Mesothelial cell of epicardium (in vitro differentiated cells): Measurements from ENCODE around the gene EYA3. TPM values are rescaled to one million over a fixed set of nuclear protein-coding genes. Genes with fewer than 3 reads are reported as not detected.

Experiments used
- DNase-seq, 2 experiments: peaks; one replicate each; pipeline ENCODE4 v3.0.0; 2021; ENCODE audit warnings: low spot score in 2 of 2; ENCODE audit not compliant: unreplicated experiment in 2 of 2
- H3K27ac Mint-ChIP-seq: 2 replicates; pipeline ENCODE4 v1.8.0; 2021; ENCODE audit warnings: mixed read lengths
- H3K27me3 Mint-ChIP-seq: 2 replicates; pipeline ENCODE4 v1.8.0; 2021; ENCODE audit warnings: low read depth, mixed read lengths
- H3K36me3 Mint-ChIP-seq: 2 replicates; pipeline ENCODE4 v1.8.0; 2021; ENCODE audit warnings: mixed read lengths
- H3K4me1 Mint-ChIP-seq: 2 replicates; pipeline ENCODE4 v1.8.0; 2021; ENCODE audit warnings: mixed read lengths
- H3K4me3 Mint-ChIP-seq: 2 replicates; pipeline ENCODE4 v1.8.0; 2021; ENCODE audit warnings: mild to moderate bottlenecking, moderate library complexity, mixed read lengths
- H3K9me3 Mint-ChIP-seq: 2 replicates; pipeline ENCODE4 v1.8.0; 2021; ENCODE audit warnings: mixed read lengths
- CTCF ChIP-seq: fragments of 200-600 bp; sonication (generic); IDR thresholded peaks from one replicate; pipeline ENCODE4 v1.5.0; 2021; ENCODE audit warnings: antibody characterized with exemption; ENCODE audit not compliant: unreplicated experiment
- total RNA-seq: library from RNA; stranded (reverse); gene quantifications from 3 replicates; pipeline ENCODE4 v1.2.1, GENCODE V29; 2021

The EYA3 gene
- total RNA-seq, 1 donor from 2014 or later, result 29.3 TPM

DNA sequence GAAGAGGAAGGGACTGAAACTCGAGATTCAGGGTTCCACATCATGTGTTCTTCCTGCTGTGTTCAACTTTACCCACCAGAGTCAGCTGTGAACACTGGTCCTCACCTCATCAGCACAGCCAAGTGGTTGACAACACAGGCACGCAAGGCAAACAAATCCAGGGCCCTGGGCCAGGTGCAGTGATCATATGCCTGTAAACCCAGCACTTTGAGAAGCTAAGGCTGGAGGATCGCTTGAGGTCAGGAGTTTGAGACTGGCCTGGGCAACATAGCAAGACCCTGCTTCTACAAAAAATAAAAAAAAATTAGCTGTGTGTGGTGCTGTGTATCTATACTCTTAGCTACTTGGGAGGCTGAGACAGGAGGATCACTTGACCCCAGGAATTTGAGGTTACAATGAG, 137.0 kb downstream of the EYA3 start:
- no peak for TF ChIP-seq CTCF
- H3K4me3 Mint-ChIP-seq, result no peak overlapping the region
- H3K27ac Mint-ChIP-seq, result no peak overlapping the region
- no peak for DNase-seq
- no peaks in the 10 kb centered on the region for H3K27me3 Mint-ChIP-seq
- no peaks in the 10 kb centered on the region for H3K9me3 Mint-ChIP-seq
- no peaks in the 10 kb centered on the region for H3K4me1 Mint-ChIP-seq
- no peaks in the 10 kb centered on the region for H3K36me3 Mint-ChIP-seq

GRCh38 chr1:27949027-27949426, 139.4 kb downstream of the EYA3 start:
- Mint-ChIP-seq H3K27ac (no peak overlapping the region), H3K4me1 (no peaks in the 10 kb centered on the region), H3K9me3 (no peaks in the 10 kb centered on the region), H3K27me3 (no peaks in the 10 kb centered on the region), H3K36me3 (no peaks in the 10 kb centered on the region), H3K4me3 (no peak overlapping the region)
- DNase-seq, result no peak
- no peak for TF ChIP-seq CTCF

GRCh38 chr1:27945020-27945419, 143.4 kb downstream of the EYA3 start:
- no peak for TF ChIP-seq CTCF
- DNase-seq, result no peak
- Mint-ChIP-seq H3K27ac (no peak overlapping the region), H3K36me3 (no peaks in the 10 kb centered on the region), H3K27me3 (no peaks in the 10 kb centered on the region), H3K9me3 (no peaks in the 10 kb centered on the region), H3K4me3 (no peak overlapping the region), H3K4me1 (no peaks in the 10 kb centered on the region)

DNA sequence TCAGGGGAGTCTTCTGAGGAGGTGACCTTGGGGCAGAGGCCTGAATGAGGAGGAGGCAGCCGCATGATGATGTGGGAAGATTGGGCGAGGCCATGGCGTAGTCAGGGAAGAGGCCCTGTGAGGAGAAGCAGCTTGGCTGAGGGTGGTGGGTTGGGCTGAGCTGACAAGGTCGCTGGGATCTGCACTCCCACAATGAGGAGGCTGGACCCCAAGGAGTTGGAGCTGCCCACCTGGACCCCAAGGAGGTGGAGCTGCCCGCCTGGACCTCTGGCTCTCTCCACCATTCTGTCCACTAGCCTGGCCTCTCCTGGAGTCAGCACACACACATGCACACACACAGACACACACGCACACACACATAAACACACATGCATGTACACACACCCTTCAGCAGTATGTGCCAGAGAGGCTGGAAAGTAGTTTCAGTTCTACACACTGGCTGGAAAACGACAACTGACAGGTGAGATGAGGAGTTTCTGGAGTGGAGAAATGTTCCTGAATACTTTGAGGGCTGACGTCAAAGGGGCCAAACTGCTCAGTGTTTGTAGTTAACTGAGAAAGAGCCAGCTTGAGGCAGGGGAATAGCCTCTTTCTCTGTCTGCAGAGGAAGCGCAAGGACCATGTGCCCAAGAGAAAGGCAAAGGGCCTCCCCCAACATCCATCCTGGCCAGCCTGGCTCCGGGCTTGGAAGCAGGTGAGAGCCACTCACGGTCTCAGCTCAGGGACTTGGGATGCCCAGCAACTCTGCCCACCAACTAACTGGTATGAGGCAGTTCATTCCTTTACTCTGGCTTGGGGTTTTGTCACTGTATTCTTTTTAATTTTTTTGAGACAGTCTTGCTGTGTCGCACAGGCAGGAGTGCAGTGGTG, 146.5 kb downstream of the EYA3 start:
- no peak for TF ChIP-seq CTCF
- DNase-seq, result no peak
- H3K27ac Mint-ChIP-seq, result no peak overlapping the region
- no peak overlapping the region for H3K4me3 Mint-ChIP-seq
- H3K9me3 Mint-ChIP-seq, result no peaks in the 10 kb centered on the region
- no peaks in the 10 kb centered on the region for H3K4me1 Mint-ChIP-seq
- H3K27me3 Mint-ChIP-seq, result peaks cover 4% of the 10 kb centered on the region
- H3K36me3 Mint-ChIP-seq, result no peaks in the 10 kb centered on the region

DNA sequence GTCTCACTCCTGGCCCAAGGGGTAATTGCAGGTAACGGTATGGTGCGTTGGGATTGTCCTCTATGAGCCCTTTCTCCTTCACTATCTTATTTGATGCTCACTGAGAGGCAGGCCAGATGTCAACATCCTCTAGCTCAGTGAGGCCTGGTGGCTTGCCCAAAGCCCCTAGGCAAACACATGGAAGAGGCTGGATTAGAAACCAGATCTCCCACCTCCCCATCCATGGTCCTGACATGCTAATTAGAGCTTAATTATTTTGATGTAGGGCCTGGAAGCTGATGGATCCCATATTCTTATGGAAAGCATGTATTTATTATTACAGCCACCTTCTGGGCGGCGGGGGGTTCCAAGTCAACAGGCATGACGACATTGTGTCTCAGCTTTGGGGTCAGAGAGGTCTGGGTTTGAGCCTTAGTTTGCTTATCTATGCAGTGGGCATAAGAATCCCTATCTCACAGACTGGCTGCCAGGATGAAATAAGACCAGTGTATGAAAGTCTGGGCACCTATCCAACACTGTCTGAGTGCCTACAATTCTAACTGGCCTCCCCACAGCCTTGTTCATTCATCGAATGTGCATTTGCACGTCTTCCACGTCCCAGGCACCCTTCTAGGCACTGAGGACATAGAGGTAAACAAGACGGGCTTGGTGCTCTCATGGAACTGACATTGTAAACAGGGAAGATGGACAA, 147.4 kb downstream of the EYA3 start:
- Mint-ChIP-seq H3K4me1 (no peaks in the 10 kb centered on the region), H3K27ac (no peak overlapping the region)
- TF ChIP-seq CTCF, result no peak

More for the DNA sequence above, 147.4 kb downstream of the EYA3 start:
- no peaks in the 10 kb centered on the region for H3K9me3 Mint-ChIP-seq
- no peak overlapping the region for H3K4me3 Mint-ChIP-seq
- H3K36me3 Mint-ChIP-seq, result no peaks in the 10 kb centered on the region
- DNase-seq, result no peak
- peaks cover 5% of the 10 kb centered on the region for H3K27me3 Mint-ChIP-seq
